CD4-positive, alpha-beta T cell treated with Interleukin-21 for 1 hour (primary cell): Measurements from ENCODE around the gene ELOVL7.
"Not testable (repeated sequence)": the region's sequence is repeated elsewhere in the genome, so short reads cannot be mapped to it uniquely, and the experiment has no call there.

Experiments
- DNase-seq: peaks from one replicate; pipeline ENCODE4 v3.0.0-alpha.2; 2020

ELOVL7 gene

GRCh38 chr5:60843936-60844905 lies at the start of gene ELOVL7:
Gene ELOVL7 (minus strand): TSS chr5:60844269. CDS start chr5:60787397, 56,872 bp downstream.
- peak; percentile 20 for DNase-seq

DNA sequence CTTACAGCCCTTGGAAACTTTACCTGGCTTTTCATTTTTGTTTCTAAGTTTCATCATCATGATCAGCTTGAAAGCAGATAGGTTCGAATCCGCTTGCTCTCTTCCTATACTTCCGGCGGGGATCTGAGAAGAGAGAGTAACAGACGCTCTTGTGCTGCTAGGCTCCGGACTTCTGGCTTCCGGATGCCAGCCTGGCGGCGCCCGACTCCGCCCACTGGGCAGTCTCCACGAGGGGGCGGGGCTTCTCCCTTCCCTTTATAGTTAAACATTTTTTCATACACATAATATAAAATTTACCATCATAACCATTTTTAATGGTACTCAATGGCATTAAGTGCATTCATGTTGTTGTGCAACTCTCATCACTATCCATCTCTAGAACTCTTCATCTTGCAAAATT lies 49.5 kb upstream of the ELOVL7 start:
- DNase-seq, result no peak

- no peak for DNase-seq
Measured at GRCh38 chr5:60891667-60892066, 47.6 kb upstream of the ELOVL7 start.

DNA sequence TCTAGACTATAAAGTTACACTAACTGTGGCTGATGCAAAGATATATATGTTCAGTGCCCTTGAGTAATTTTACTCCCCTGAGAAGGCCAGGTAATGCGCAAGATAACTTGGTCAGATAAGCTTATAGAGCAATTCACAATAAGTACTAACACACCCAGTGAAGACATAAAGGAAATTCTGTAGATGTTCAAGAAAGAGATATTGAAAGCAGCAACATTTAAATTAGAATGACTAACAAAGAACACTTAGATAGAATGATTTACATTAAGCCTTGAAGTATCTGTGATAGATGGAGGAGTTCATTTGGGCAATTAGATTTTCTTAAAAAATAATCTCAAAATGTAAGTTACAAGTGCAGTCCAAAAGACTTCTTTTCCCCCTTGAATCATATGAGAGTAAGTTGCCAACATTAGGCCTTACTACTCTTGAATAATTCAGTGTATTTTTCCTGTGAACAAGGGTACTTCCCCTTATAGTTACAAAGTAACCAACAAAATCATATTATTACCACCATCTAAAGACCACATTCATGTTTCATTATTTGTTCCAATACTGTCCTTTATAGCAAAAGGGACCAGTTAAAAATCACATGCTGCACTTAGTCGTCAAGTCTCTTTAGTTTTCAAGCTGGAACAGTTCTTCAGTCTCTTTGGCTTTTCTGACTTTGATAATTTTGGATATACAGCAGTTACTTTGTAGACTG lies 44.4 kb upstream of the ELOVL7 start:
- no peak for DNase-seq

DNA sequence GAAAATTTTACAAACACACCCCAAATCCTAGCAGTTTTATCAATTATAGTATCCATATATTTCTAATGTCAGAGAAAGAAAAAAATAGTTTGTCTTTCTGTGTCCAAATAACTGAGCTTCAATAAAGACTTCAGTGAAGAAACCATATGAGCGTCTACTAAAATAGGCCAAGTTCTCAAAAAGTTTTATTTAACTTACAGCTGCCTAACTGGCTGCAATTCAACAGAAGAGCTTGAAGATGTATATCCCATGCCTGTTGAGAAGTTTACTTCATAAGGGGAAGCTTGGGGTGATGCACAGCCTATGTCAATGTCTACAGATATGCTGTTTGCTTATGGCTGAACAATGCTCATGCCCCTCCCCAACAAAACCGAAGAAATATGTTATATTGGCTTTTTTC lies 43.7 kb upstream of the ELOVL7 start:
- DNase-seq, result no peak

GRCh38 chr5:60887096-60887495 lies 43.0 kb upstream of the ELOVL7 start:
- no peak for DNase-seq

GRCh38 chr5:60886158-60886557 lies 42.1 kb upstream of the ELOVL7 start:
- no peak for DNase-seq

GRCh38 chr5:60883229-60883628 lies 39.2 kb upstream of the ELOVL7 start:
- no peak for DNase-seq

GRCh38 chr5:60872892-60873291 lies 28.8 kb upstream of the ELOVL7 start:
- DNase-seq, result no peak

DNA sequence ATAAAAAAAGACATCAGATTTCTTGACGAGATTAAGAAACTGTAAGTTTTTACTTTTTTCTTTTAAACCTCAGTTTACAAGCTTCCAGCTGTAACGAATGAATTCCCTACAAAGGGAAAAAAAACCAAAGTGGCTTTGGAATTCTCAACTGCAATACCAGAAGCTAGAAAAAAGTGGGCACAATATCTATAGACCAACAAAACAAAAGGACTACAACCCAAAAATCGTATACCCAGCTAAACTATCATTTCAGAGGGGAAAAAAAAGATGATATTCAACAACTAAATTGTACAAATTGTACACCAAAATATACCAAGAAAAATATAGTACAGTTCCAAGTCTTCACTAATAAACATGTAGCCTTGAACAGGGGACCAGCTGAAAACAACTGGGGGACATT lies 26.8 kb upstream of the ELOVL7 start:
- DNase-seq, result no peak

GRCh38 chr5:60860572-60860971 lies 16.5 kb upstream of the ELOVL7 start:
- not testable (repeated sequence) for DNase-seq

DNA sequence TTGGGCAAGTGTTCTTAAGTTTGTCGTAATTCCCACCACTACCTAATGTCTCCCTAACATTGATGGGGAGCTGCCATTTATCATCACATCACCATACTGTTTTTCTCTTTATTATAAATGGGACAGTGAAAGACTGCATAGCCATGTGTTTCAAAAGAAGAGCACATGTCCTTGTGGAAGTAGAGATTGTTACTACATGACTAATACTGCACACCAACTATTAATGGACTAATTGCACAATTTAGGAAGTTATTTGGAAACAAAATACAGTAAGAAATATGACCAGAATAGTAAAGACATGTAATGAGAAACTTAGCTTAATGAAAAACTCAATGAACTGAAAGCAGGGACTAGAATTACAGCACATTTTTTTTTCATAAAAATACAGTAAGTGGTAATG lies 12.0 kb upstream of the ELOVL7 start:
- DNase-seq, result no peak

DNA sequence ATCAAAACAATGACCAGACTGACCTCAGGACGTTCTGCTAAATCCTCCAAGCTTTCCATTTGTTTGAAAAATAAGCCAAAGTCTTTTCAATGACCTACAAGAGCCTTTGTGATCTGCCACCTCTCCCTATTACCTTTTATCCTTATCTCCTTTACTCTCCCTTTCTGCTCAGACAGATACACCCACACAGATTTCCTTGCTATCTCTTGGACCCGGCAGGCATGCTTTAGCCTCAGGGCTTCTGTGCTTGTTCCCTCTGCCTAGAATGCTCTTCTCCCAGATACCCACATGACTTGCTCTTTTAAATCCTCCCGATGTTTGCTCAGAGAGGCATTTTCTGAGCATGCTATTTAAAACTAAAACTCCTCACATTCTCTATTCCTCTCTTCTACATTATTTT lies 8.9 kb upstream of the ELOVL7 start:
- DNase-seq, result no peak

GRCh38 chr5:60852317-60852716 lies 8.2 kb upstream of the ELOVL7 start:
- no peak for DNase-seq

DNA sequence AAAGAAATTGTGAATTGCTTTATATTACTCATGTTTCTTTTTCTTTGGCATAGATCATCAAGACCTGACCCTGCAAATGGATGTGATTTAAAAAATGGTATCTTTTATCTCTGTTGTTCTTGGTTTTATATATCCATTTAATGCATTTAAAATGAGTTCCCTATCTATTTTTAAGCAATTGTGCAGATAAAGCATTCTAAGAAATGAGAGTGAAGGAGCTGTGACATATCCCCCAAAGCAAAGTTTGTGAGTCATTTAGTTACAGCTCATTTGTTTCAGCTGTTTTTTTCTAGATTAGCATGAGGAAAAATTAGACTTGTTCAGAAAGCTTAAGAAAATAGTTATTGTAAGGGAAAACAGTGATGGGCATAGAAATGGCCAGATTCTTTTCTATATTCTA lies 7.6 kb upstream of the ELOVL7 start:
- DNase-seq, result no peak

- DNase-seq, result no peak
Measured at GRCh38 chr5:60846298-60846697, 2.2 kb upstream of the ELOVL7 start.

DNA sequence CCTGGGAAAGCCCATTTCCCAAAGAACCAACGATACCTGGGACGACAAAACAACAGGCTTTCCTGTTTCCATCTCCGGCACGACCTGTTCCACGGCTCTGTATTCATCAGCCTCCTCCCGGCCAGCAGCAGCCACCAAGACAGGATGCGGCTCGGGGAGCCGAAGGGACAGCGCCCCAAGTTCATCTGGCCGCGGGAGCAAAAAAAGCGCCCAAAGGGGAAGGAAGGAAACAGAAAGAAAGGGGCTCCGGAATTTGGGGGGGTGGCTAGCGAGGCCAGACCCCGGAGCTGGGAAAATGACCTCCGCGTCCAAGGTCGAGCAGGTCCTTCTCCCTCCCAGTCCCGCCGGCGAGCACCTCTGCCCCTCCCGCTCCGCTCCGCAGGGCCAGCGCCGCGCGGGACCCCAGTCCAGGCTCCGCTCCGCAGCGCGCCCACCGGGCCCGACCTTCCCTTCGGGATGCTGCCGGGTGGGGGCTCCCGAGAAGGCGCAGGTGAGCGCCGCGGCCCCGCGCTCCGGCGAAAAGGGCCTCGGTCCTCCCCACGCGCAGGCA lies 608 bp downstream of the ELOVL7 start:
- no peak for DNase-seq

DNA sequence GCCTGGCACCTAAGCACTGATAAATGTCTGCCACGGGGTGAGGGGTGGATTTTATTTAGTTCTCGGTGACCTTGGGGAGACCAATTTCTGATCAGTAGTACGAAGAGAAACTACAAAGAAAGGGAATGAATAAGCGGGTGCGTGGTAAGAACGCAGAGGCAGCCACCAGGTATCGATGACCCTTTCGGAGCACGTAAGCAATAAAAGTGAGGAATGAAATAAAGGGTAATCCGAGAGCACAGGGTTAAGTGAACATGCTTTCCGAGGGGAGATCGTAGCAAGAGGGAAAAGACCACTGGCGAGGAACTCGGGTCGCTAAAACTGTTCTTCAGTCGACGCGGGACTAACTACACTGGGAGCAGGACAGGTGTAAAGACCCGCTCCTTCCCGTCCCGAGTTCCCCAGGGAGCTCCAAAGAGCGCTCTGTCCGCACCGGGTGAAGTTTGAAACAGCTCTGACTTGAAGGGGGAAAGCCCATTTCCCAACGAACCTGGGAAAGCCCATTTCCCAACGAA lies 1.1 kb downstream of the ELOVL7 start:
- no peak for DNase-seq

GRCh38 chr5:60841361-60841760 lies 2.7 kb downstream of the ELOVL7 start:
- no peak for DNase-seq

DNA sequence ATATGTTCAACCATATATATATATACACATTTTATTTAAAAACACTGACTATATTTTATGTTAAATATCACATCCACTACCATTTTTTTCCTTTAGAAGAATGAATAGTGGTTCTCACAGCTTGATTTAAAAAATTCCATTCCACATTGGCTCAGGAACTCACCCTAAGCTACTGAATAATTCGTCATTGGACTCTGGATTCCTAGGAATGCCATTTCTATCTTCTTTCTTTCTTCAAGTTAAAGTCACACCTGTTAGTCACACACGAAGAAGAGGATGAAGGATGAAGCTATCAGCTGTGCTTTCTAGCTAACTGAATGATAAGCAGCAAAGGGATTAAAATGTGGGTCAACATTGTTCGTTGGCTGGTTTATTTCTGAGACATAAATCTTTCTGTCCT lies 7.9 kb downstream of the ELOVL7 start:
- DNase-seq, result no peak

- DNase-seq, result no peak
Measured at GRCh38 chr5:60835554-60835953, 8.5 kb downstream of the ELOVL7 start.

GRCh38 chr5:60833520-60833919 lies 10.5 kb downstream of the ELOVL7 start:
- DNase-seq, result no peak

GRCh38 chr5:60830581-60831127 lies 13.4 kb downstream of the ELOVL7 start:
- no peak for DNase-seq
